Heart left ventricle (tissue), 16 donors: ENCODE measurements around the gene MAGI2. TPM values are rescaled to one million over a fixed set of nuclear protein-coding genes. Genes with fewer than 3 reads are reported as not detected.

ENCODE experiments used
- ATAC-seq, 4 donors: fragments of 200-7000 bp; cut with Tn5 transposase; one replicate each; pipeline ENCODE4 v1.9.1; 2020 to 2022; ENCODE audit warnings: moderate library complexity in 4 of 4, mild to moderate bottlenecking in 3 of 4, moderate number of reproducible peaks in 1 of 4
- DNase-seq, 5 donors: peaks; one replicate each; pipeline ENCODE4 v3.0.0-alpha.2; 2020
- H3K27ac ChIP-seq, 12 donors: fragments of 200-600 bp; sonication (generic) in 4 of 12; one replicate each; pipeline versions ENCODE4 v1.5.0 to v1.8.0; 2016 to 2022; ENCODE audit warnings: mild to moderate bottlenecking in 2 of 12
- H3K27me3 ChIP-seq, 9 donors: fragments of 200-600 bp; sonication (generic) in 2 of 9; one replicate each; pipeline versions ENCODE4 v1.5.1 to v1.8.0; 2016 to 2022; ENCODE audit warnings: mild to moderate bottlenecking in 3 of 9
- H3K36me3 ChIP-seq, 9 donors: fragments of 200-600 bp; sonication (generic) in 2 of 9; one replicate each; pipeline versions ENCODE4 v1.5.0 to v1.8.0; 2018 to 2022; ENCODE audit warnings: mild to moderate bottlenecking in 2 of 9
- H3K4me1 ChIP-seq, 12 donors: fragments of 200-600 bp; sonication (generic) in 4 of 12; one replicate each; pipeline versions ENCODE4 v1.5.0 to v1.8.0; 2016 to 2022; ENCODE audit warnings: mild to moderate bottlenecking in 3 of 12
- H3K4me3 ChIP-seq, 12 donors: fragments of 200-600 bp; sonication (generic) in 4 of 12; one replicate each; pipeline versions ENCODE4 v1.5.0 to v1.8.0; 2017 to 2022; ENCODE audit warnings: mild to moderate bottlenecking in 9 of 12, moderate library complexity in 4 of 12
- H3K9me3 ChIP-seq, 12 donors: fragments of 200-600 bp; sonication (generic) in 4 of 12; one replicate each; pipeline versions ENCODE4 v1.5.0 to v1.8.0; 2016 to 2022; ENCODE audit warnings: mild to moderate bottlenecking in 1 of 12
- POLR2A ChIP-seq, 2 donors: fragments of 450-650 bp; IDR thresholded peaks; one replicate each; pipeline ENCODE4 v1.6.1; 2017; ENCODE audit warnings: antibody characterized with exemption in 2 of 2, mild to moderate bottlenecking in 2 of 2, moderate library complexity in 2 of 2
- WGBS, 4 donors: extraction: QIAGEN DNeasy Blood & Tissue Kit in 2 of 4; methylation state at CpG; one replicate each; pipeline versions ENCODE4 v1.1.5 to v1.1.7; 2013 to 2018; 5-methylcytosine and 5-hydroxymethylcytosine counted together
- intact Hi-C, 10 donors: fragments of 100-400 bp; cut with DNase I; formaldehyde crosslinking; loops; one replicate each; pipeline versions ENCODE4 v1.11.1 to v1.14.2; 2022
- polyA plus RNA-seq, 2 donors: library from polyadenylated mRNA; stranded (reverse); fragments of 200-250 nt; gene quantifications; one replicate each; pipeline ENCODE4 v1.2.3, GENCODE V29; 2013
- total RNA-seq, 9 donors: library from RNA; depleted of rRNA in 2 of 9; stranded (reverse); fragments of >200 nt in 2 of 9; fragmentation: NEBNext Ultra II Directional in 3 of 9; extraction: Animal tissue kit (Norgen Biotek cat#: 25700) in 3 of 9; gene quantifications; one replicate each; pipeline versions ENCODE4 v1.1.0 to v1.2.4, GENCODE V29; 2016 to 2023
- TF ChIP-seq, protein P1 (sequence below), 12 donors: fragments of 200-600 bp; sonication (generic) in 4 of 12; IDR thresholded peaks; one replicate each; pipeline versions ENCODE4 v1.5.0 to v1.8.0; 2018 to 2022; ENCODE audit warnings: antibody characterized with exemption in 12 of 12, mild to moderate bottlenecking in 5 of 12
- donor health status: ischemic (EF 13 %, LVEDD 7.1; RV severe dilation, severe dysfunction).
- donor health status: healthy with polysubstance abuse.
- donor health status: DM: no; HTN: yes; CAD: no.
- donor health status: DM: no; HTN: no; CAD: no.
- donor health status: ischemic (EF 25% LVEDD 6.9; RV normal size, moderate dysfunction).
- donor health status: ischemic (EF 25% LVEDD 5.7; RV mildly dilated, moderate dysfunction).
- donor health status: healthy.
- donor health status: DM: yes; HTN: yes; CAD: no.
- donor health status: ischemic (EF 35%, LVEDD 5.7; RV mildly dilated, moderate dysfunction).
- donor health status: nonischemic (EF 11% LVEDD 7.7; RV severe dilation, severe dysfunction).
- donor health status: DM: yes; HTN: yes; CAD: no.
- donor health status: PGD.
- donor health status: ischemic (EF 29% LVEDD 5.4; RV normal size, mild dysfunction).
- donor health status: nonischemic (EF 23%, LVEDD 6.1; RV moderate dilation, normal function).

Gene MAGI2
- total and polyA plus RNA-seq, 11 donors = 1.1 to 6.8 (median 3.8) TPM

DNA sequence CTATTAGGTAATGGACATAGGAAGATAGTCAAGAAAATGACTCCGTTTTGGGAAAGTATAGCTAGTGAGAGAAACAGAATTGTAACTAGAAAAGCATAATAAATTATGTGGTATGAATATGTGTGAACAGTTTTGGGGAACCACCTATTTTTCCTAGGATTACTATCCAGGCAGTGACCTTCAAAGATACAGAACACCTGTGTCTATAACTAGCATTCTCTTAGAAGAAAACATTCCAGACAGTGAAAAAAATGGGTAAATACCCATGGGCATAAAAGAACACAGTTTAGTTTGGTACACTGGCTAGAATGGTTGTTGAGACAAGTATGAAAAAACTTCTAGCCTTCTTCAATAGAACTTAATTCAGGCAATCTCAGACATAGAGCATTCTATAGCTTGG, 690.8 kb downstream of the MAGI2 start:
- DNase-seq (no peak), ATAC-seq (no peak)
- no peaks in the 10 kb centered on the region for H3K9me3 ChIP-seq
- TF ChIP-seq, protein P1, sequence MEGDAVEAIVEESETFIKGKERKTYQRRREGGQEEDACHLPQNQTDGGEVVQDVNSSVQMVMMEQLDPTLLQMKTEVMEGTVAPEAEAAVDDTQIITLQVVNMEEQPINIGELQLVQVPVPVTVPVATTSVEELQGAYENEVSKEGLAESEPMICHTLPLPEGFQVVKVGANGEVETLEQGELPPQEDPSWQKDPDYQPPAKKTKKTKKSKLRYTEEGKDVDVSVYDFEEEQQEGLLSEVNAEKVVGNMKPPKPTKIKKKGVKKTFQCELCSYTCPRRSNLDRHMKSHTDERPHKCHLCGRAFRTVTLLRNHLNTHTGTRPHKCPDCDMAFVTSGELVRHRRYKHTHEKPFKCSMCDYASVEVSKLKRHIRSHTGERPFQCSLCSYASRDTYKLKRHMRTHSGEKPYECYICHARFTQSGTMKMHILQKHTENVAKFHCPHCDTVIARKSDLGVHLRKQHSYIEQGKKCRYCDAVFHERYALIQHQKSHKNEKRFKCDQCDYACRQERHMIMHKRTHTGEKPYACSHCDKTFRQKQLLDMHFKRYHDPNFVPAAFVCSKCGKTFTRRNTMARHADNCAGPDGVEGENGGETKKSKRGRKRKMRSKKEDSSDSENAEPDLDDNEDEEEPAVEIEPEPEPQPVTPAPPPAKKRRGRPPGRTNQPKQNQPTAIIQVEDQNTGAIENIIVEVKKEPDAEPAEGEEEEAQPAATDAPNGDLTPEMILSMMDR (IDR thresholded peaks at IDR 0.05) = no peak
- TF ChIP-seq POLR2A (IDR thresholded peaks at IDR 0.05) = no peak
- H3K27me3 ChIP-seq = no peaks in the 10 kb centered on the region
- intact Hi-C loops = no loop called here
- no peaks in the 10 kb centered on the region for H3K36me3 ChIP-seq
- WGBS, 4 donors = 80 to 87% (median 84%) methylated on average over 1 of the region's 1 CpG
- H3K4me3 ChIP-seq = no peak overlapping the region
- H3K4me1 ChIP-seq = no peaks in the 10 kb centered on the region
- no peak overlapping the region for H3K27ac ChIP-seq

DNA sequence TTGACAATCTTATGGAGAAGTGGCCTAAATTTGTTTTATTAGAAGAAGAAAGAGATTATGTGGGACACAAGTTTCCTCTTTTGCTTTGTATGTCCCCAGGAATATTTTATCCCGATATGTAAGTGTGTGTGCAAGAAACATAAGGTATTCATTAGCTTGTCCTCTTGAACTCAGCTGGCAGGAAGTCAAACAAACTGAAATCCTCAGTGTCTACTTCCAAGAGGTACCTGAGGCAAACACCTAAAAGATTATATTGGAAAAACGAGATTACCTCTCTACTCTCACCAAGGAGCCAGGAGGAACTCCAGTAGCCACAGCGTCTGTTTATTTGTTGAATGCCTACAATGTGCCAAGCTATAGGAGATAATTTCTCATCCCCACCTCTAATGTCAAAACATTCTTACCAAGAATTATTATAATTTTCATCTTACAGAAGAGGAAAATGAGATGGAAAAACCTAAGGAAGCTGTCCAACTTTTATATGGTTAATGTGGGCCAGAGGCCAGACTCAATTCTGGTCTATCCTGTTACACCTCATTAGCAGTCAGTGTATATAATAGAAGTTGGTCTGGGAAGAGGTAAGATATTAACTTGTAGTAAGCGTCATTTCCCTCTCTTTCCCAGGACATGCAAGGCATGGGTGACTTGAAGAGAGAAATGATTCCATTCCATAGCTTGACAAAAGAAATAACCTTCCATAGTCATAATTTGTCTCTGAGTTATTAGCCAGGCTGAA, 692.7 kb downstream of the MAGI2 start:
- no peaks in the 10 kb centered on the region for H3K9me3 ChIP-seq
- DNase-seq (no peak), ATAC-seq (no peak)
- WGBS, 4 donors = 61 to 81% (median 74%) methylated on average over 4 of the region's 4 CpGs
- H3K36me3 ChIP-seq = no peaks in the 10 kb centered on the region
- no peak overlapping the region for H3K4me3 ChIP-seq
- intact Hi-C loops = no loop called here
- no peak overlapping the region for H3K27ac ChIP-seq
- TF ChIP-seq, protein P1 (IDR thresholded peaks at IDR 0.05) = no peak
- no peak for TF ChIP-seq POLR2A (IDR thresholded peaks at IDR 0.05)
- H3K27me3 ChIP-seq = no peaks in the 10 kb centered on the region
- no peaks in the 10 kb centered on the region for H3K4me1 ChIP-seq

DNA sequence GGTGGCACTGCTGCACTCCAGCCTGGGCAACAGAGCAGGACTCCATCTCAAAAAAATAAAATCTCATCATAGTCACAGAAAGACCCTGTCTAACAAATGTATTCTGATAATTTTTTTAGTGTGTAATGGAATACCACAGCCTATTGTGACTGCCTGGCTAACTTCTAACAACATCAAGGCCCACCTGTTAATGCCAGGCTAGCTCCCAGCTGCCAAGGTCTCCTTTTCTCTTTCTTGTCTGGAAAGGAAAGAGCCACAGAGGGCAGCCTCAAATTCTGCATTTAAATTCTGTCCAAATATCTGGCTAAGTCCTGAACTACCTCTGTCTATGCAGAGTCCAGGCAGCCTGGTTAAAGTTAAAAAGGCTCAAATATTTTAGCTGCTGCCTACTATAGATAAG, 700.9 kb downstream of the MAGI2 start:
- H3K4me1 ChIP-seq = no peaks in the 10 kb centered on the region
- H3K36me3 ChIP-seq = no peaks in the 10 kb centered on the region
- intact Hi-C loops = no loop called here
- no peak overlapping the region for H3K27ac ChIP-seq
- H3K27me3 ChIP-seq = no peaks in the 10 kb centered on the region
- DNase-seq (no peak), ATAC-seq (no peak)
- TF ChIP-seq, protein P1 (IDR thresholded peaks at IDR 0.05) = no peak
- no peak for TF ChIP-seq POLR2A (IDR thresholded peaks at IDR 0.05)
- H3K9me3 ChIP-seq = peaks cover 0 to 16% (median 0%) of the 10 kb centered on the region in 12 donors
- no peak overlapping the region for H3K4me3 ChIP-seq

DNA sequence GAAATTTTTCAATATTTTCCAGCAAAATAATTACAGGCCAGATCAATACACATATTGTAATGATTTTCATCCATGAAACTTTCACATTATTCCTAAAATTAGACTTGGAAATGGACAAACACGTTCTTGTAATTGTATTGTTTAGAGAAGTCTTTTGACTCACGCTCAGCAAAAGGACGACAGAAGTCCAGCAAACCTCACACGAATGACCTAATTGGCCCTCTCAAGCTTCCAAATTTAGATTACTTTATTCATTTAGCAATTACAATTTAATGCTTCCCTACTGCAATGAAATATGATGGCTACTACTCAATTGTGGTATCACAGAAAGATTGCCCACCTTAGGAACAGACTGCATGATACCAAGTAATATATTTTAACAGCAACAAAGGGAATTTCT, 702.2 kb downstream of the MAGI2 start:
- Histone ChIP-seq H3K4me3 (no peak overlapping the region), H3K4me1 (no peaks in the 10 kb centered on the region), H3K36me3 (no peaks in the 10 kb centered on the region), H3K27me3 (no peaks in the 10 kb centered on the region), H3K27ac (no peak overlapping the region), H3K9me3 (peaks cover 0 to 16% (median 0%) of the 10 kb centered on the region in 12 donors)
- ATAC-seq = no peak
- intact Hi-C loops = no loop called here
- WGBS, 4 donors = 33 to 56% (median 43%) methylated on average over 4 of the region's 4 CpGs
- TF ChIP-seq, protein P1 (IDR thresholded peaks at IDR 0.05) = no peak
- no peak for TF ChIP-seq POLR2A (IDR thresholded peaks at IDR 0.05)
- no peak for DNase-seq
